Body of pancreas (tissue), 4 donors: ENCODE results near the gene LPP. TPM values are rescaled to one million over a fixed set of nuclear protein-coding genes. Genes with fewer than 3 reads are reported as not detected.
A peak's percentile ranks its signal among the peaks of the same experiment; 100 is the strongest.

ENCODE experiments used
- ATAC-seq: fragments of 150-250 bp; one replicate; pipeline ENCODE4 v1.9.1; 2016
- DNase-seq, 4 donors: peaks; one replicate each; pipeline ENCODE4 v3.0.0-alpha.2; 2019
- H3K27ac ChIP-seq, 4 donors: fragments of 200-600 bp; sonication (generic); 1 replicate in 3 of 4; 2 replicates in 1 of 4; pipeline versions ENCODE4 v1.5.1 to v1.6.1; 2016 to 2019; ENCODE audit warnings: mild to moderate bottlenecking in 1 of 4, mixed read lengths in 1 of 4, moderate library complexity in 1 of 4
- H3K27me3 ChIP-seq, 2 donors: fragments of 200-600 bp; sonication (generic); one replicate each; pipeline ENCODE4 v1.6.0; 2016; ENCODE audit warnings: mild to moderate bottlenecking in 1 of 2
- H3K36me3 ChIP-seq, 2 donors: fragments of 200-600 bp; sonication (generic); replicated peaks in 1 of 2; 2 replicates each; pipeline ENCODE4 v1.5.1; 2016; ENCODE audit warnings: low read depth in 2 of 2; ENCODE audit not compliant: insufficient read depth in 1 of 2
- H3K4me1 ChIP-seq: fragments of 200-600 bp; sonication (generic); one replicate; pipeline ENCODE4 v1.6.0; 2016
- H3K4me3 ChIP-seq, 2 donors: fragments of 200-600 bp; sonication (generic); 1 replicate in 1 of 2; 2 replicates in 1 of 2; pipeline ENCODE4 v1.5.1; 2016 to 2019
- H3K9me3 ChIP-seq, 3 donors: fragments of 200-600 bp; sonication (generic); 1 replicate in 2 of 3; 2 replicates in 1 of 3; pipeline ENCODE4 v1.5.1; 2016
- POLR2A ChIP-seq, 3 donors: fragments of 450-650 bp; IDR thresholded peaks; one replicate each; pipeline ENCODE4 v1.6.1; 2016; ENCODE audit warnings: antibody characterized with exemption in 3 of 3, mild to moderate bottlenecking in 2 of 3
- WGBS, 2 donors: methylation state at CpG; one replicate each; pipeline ENCODE4 v1.1.5; 2017; 5-methylcytosine and 5-hydroxymethylcytosine counted together
- intact Hi-C: fragments of 100-400 bp; cut with DNase I; formaldehyde crosslinking; loops from one replicate; pipeline ENCODE4 v1.15.1; 2023
- total RNA-seq, 2 donors: library from RNA; depleted of rRNA; stranded (reverse); fragments of >200 nt; gene quantifications; one replicate each; pipeline ENCODE4 v1.1.0, GENCODE V29; 2016
- TF ChIP-seq, protein P1 (sequence below), 7 experiments: fragments of 450-650 bp in 4 of 7; fragments of 200-600 bp in 3 of 7; sonication (generic) in 3 of 7; IDR thresholded peaks; one replicate each; pipeline ENCODE4 v1.5.1; 2016 to 2019; ENCODE audit warnings: antibody characterized with exemption in 7 of 7

Gene LPP
- total RNA-seq, 2 donors from 2014 or later: 60.6 to 65.1 TPM

DNA sequence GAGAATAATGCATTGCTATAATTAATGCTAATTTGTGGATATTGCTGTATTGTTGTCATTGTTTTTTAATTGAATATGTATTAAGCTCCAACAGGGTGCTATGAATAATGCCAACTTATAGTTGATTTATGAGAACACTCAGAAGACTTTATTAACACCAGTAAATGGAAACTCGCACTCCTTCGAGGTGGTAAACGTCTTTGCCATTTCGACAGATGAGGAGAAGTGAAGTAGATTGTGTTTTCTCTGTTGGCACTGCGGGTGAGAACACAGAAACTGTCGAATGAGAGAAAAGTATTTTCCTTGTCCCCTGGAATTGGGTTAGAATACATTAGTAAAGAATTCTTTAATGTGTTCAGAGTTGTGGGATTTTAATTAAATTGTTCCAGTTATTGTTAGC is 354.5 kb downstream of the LPP start:
- ATAC-seq: no peak
- no peak for DNase-seq
- no peak overlapping the region for H3K4me3 ChIP-seq
- H3K27ac ChIP-seq: no peak overlapping the region
- H3K4me1 ChIP-seq: peaks cover 9% of the 10 kb centered on the region
- TF ChIP-seq, protein P1, sequence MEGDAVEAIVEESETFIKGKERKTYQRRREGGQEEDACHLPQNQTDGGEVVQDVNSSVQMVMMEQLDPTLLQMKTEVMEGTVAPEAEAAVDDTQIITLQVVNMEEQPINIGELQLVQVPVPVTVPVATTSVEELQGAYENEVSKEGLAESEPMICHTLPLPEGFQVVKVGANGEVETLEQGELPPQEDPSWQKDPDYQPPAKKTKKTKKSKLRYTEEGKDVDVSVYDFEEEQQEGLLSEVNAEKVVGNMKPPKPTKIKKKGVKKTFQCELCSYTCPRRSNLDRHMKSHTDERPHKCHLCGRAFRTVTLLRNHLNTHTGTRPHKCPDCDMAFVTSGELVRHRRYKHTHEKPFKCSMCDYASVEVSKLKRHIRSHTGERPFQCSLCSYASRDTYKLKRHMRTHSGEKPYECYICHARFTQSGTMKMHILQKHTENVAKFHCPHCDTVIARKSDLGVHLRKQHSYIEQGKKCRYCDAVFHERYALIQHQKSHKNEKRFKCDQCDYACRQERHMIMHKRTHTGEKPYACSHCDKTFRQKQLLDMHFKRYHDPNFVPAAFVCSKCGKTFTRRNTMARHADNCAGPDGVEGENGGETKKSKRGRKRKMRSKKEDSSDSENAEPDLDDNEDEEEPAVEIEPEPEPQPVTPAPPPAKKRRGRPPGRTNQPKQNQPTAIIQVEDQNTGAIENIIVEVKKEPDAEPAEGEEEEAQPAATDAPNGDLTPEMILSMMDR (IDR thresholded peaks at IDR 0.05): no peak
- no peak for TF ChIP-seq POLR2A (IDR thresholded peaks at IDR 0.05)
- intact Hi-C loops: no loop called here
- no peaks in the 10 kb centered on the region for H3K27me3 ChIP-seq
- H3K9me3 ChIP-seq: no peaks in the 10 kb centered on the region
- 93% methylated on average over 6 of the region's 6 CpGs for WGBS, 2 donors
- H3K36me3 ChIP-seq: no peaks in the 10 kb centered on the region

DNA sequence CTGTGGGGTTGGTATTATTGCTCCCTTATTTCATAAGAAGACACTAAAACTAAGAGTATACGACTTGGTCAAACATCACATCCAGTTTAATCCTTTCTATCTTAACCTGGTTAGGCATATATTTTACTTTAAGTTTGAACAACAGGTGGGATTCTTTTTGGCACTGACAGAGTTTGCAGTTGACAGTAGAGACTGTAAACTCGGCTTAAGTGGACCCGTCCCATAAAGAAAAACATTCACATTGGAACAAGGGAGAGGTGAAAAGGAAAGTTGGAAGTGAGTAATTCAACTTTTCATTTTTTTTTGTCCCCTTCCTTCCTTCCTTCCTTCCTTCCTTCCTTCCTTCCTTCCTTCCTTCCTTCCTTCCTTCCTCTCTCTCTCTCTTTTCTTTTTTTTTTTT is 355.4 kb downstream of the LPP start:
- WGBS, 2 donors: 92% methylated on average over 3 of the region's 3 CpGs
- no peaks in the 10 kb centered on the region for H3K36me3 ChIP-seq
- H3K4me3 ChIP-seq: no peak overlapping the region
- TF ChIP-seq, protein P1 (IDR thresholded peaks at IDR 0.05): no peak
- peaks cover 9% of the 10 kb centered on the region for H3K4me1 ChIP-seq
- no peak overlapping the region for H3K27ac ChIP-seq
- intact Hi-C loops: no loop called here
- no peak for DNase-seq
- no peaks in the 10 kb centered on the region for H3K9me3 ChIP-seq
- ATAC-seq: no peak
- no peaks in the 10 kb centered on the region for H3K27me3 ChIP-seq

DNA sequence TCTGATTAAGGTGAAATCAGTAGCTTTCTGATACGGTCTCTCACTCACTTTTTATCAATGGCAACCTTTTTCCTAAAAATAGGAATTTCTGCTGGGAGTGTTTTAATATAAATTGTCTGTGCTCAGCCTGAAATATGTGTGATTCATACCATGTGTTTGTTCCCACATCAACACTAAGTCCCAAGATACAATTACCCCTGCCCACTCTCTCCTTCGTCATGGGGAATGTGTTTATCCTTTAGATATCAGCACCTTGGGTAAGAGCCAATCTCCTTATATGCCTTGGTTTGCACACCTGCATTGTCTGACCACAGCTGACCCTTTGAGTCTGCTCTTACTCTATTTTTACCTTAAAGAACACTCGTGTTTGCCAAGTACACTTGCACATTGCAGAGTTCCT is 356.4 kb downstream of the LPP start:
- Histone ChIP-seq H3K27me3 (no peaks in the 10 kb centered on the region), H3K9me3 (no peaks in the 10 kb centered on the region), H3K36me3 (no peaks in the 10 kb centered on the region), H3K27ac (no peak overlapping the region), H3K4me1 (peaks cover 9% of the 10 kb centered on the region), H3K4me3 (no peak overlapping the region)
- intact Hi-C loops: no loop called here
- TF ChIP-seq, protein P1 (IDR thresholded peaks at IDR 0.05): no peak
- TF ChIP-seq POLR2A (IDR thresholded peaks at IDR 0.05): no peak
- ATAC-seq (no peak), DNase-seq (peak in 1 of 4 donors; percentile 12)
- 31 to 40% methylated on average over 3 of the region's 3 CpGs for WGBS, 2 donors

DNA sequence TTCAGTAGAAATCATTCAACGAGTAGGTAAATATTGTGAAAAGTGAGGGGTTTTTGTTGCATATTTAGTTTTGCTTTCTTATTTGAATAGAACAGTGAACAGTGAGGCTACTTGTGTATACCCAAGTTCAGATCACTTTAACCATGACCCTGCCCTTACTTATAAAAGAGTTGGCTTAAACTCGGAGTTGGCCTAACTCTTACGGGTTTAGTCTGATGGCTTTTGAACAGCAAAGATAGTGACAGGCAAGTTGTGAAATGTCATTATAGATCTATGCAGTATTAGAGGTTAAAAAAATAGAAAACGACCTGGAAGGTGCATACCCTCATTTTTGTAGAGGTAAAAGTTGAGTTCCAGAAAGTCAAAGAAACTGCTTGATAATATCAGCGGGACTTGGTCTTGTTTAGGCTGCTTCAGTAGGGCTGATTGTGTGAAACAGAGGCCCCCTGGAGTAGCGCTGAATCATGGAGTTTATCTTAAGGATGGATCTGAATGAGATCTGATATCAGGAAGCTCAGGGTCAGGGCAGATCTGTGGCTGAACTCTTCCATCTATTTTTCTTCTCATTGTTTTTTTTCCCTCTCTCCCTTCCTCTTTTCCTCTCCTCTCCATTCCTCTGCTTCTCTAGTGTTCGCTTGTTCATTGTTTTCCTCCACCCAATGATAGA is 359.8 kb downstream of the LPP start:
- no peak overlapping the region for H3K4me3 ChIP-seq
- peaks cover 15% of the 10 kb centered on the region for H3K4me1 ChIP-seq
- no peak for DNase-seq
- H3K9me3 ChIP-seq: no peaks in the 10 kb centered on the region
- TF ChIP-seq, protein P1 (IDR thresholded peaks at IDR 0.05): no peak
- no peak for TF ChIP-seq POLR2A (IDR thresholded peaks at IDR 0.05)
- intact Hi-C loops: no loop called here
- ATAC-seq: no peak
- WGBS, 2 donors: 77 to 82% methylated on average over 7 of the region's 7 CpGs
- H3K36me3 ChIP-seq: no peaks in the 10 kb centered on the region
- no peak overlapping the region for H3K27ac ChIP-seq
- no peaks in the 10 kb centered on the region for H3K27me3 ChIP-seq

DNA sequence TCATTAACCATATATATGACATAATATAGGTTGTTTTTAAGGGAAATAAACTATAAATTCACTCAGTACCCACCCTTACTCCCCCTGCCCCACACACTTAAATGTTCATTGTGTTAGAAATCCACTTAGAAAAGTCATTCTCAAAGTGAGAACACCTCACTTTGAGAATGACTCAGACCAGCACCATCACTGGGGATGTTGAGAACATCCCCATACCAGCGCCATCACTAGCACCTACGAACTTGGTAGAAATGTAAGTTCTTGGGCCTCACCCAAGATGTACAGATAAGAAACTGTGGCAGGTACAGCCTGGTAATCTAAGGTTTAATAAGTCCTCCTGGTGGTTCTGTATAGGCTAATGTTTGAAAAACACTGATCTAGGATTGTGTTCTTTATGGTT is 362.6 kb downstream of the LPP start:
- no peak for ATAC-seq
- no peak for TF ChIP-seq POLR2A (IDR thresholded peaks at IDR 0.05)
- TF ChIP-seq, protein P1 (IDR thresholded peaks at IDR 0.05): no peak
- Histone ChIP-seq H3K27ac (no peak overlapping the region), H3K27me3 (no peaks in the 10 kb centered on the region), H3K4me3 (no peak overlapping the region), H3K36me3 (no peaks in the 10 kb centered on the region), H3K9me3 (no peaks in the 10 kb centered on the region), H3K4me1 (peaks cover 11% of the 10 kb centered on the region)
- intact Hi-C loops: no loop called here
- 78 to 81% methylated on average over 2 of the region's 2 CpGs for WGBS, 2 donors
- DNase-seq: no peak
